Measurements from ENCODE around the gene ANTKMT.

DNA sequence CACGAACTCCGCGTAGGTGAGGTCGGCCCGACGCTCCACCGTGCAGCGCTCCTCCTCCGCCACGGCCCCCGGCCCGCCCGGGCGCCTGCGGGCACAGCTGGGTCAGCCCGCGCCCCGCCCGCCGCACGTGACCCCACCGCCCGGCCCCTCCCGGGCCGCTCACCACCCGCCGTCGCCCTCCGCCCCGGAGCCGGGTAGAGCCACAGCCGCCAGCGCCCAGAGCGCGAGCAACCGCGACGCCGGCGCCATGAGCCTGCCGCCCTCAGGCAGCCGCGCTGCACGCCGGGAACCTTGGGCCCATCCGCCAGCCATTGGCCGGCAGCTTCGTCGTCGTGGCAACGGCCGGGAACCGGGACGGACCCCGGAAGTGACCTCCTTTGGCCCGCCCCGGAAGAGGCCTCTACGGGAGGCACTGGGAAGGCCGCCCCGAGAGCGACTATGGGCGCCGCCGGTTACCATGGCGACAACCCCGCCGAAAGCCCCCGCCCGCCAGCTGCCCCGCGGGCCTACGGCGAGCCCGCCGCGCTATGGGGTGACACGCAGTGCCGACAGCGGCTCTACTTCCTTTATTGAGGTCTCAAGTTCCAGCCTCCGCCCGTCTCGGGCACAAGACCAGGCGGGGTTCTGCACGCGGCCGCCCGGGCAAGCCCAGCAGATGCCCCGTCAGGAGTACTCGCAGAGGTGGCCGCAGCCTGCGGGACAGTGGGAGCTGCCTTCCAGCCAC, 36.7 kb upstream of the ANTKMT start, which contains the start of gene JMJD8:
- TF ChIP-seq, protein P1, sequence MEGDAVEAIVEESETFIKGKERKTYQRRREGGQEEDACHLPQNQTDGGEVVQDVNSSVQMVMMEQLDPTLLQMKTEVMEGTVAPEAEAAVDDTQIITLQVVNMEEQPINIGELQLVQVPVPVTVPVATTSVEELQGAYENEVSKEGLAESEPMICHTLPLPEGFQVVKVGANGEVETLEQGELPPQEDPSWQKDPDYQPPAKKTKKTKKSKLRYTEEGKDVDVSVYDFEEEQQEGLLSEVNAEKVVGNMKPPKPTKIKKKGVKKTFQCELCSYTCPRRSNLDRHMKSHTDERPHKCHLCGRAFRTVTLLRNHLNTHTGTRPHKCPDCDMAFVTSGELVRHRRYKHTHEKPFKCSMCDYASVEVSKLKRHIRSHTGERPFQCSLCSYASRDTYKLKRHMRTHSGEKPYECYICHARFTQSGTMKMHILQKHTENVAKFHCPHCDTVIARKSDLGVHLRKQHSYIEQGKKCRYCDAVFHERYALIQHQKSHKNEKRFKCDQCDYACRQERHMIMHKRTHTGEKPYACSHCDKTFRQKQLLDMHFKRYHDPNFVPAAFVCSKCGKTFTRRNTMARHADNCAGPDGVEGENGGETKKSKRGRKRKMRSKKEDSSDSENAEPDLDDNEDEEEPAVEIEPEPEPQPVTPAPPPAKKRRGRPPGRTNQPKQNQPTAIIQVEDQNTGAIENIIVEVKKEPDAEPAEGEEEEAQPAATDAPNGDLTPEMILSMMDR (IDR thresholded peaks at IDR 0.05): no peak
- TF ChIP-seq EP300 (IDR thresholded peaks at IDR 0.05) (no peak), POLR2AphosphoS5 (IDR thresholded peaks at IDR 0.05) (peak in 2 of 3 donors; percentile 36 to 95)
